ENCODE measurements around the gene HINT2. TPM values are rescaled to one million over a fixed set of nuclear protein-coding genes. Genes with fewer than 3 reads are reported as not detected.

The HINT2 gene
- total RNA-seq, 1 donor from 2014 or later: 25.1 TPM

- peak overlapping the region; percentile 66 to 93 (median 92) for H3K4me3 ChIP-seq (ENCODE audit: low read length in 3 of 3)
- H3K36me3 ChIP-seq (ENCODE audit: control insufficient read depth in 3 of 3, insufficient read depth in 3 of 3, low read length in 3 of 3): peaks cover 2 to 4% (median 3%) of the 10 kb centered on the region in 3 donors
- H3K4me1 ChIP-seq (ENCODE audit: control insufficient read depth in 3 of 3, insufficient read depth in 3 of 3, low read length in 3 of 3): peaks cover 36 to 41% (median 37%) of the 10 kb centered on the region in 3 donors
- peak overlapping the region; percentile 92 for H3K27ac ChIP-seq (ENCODE audit: low read depth, low read length)
- H3K9me3 ChIP-seq (ENCODE audit: control insufficient read depth in 3 of 3, low read length in 3 of 3): no peaks in the 10 kb centered on the region
- H3K9ac ChIP-seq (ENCODE audit: low read depth in 1 of 3, low read length in 3 of 3): peak overlapping the region; percentile 88 to 99 (median 93)
- no peaks in the 10 kb centered on the region for H3K27me3 ChIP-seq (ENCODE audit: control insufficient read depth in 3 of 3, insufficient read depth in 3 of 3, low read length in 3 of 3)
These were observed 569 bp downstream of the HINT2 start for GRCh38 chr9:35814106-35814840.

DNA sequence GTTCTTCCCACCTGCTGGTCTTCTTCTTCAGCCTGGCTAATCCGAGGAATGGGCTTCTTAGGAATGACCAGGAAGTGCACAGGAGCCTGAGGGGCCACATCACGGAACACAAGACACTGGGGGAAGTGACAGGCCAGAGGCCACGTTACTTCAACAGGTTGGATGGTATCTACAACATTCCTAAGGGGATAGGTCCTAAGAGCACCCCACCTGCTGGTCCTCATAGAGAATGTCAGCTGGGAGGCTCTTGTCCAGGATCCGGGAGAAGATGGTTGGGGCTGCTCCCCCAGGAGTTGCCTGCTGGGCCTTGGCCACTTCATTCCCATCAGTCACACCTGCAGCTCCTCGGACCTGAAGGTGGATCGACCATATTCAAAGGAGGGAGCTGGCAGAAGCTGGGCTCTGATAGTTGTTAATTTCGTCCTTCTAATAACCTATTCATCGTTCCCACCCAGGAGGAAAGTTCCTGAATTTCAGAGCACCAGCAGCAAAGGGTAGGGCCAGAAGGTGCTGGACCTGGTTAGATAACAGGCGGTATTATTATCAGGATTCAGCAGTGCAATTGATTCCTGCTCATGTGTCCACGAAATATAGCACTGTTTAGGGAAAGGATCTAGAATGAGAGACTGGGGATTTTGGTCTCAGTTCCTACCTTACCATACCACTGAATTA lies 1.3 kb downstream of the HINT2 start:
- Histone ChIP-seq H3K4me1 (ENCODE audit: control insufficient read depth in 3 of 3, insufficient read depth in 3 of 3, low read length in 3 of 3) (peaks cover 36 to 41% (median 37%) of the 10 kb centered on the region in 3 donors), H3K9ac (ENCODE audit: low read depth in 1 of 3, low read length in 3 of 3) (peak overlapping the region in 2 of 3 donors; percentile 93 to 99), H3K27me3 (ENCODE audit: control insufficient read depth in 3 of 3, insufficient read depth in 3 of 3, low read length in 3 of 3) (no peaks in the 10 kb centered on the region), H3K9me3 (ENCODE audit: control insufficient read depth in 3 of 3, low read length in 3 of 3) (no peaks in the 10 kb centered on the region), H3K27ac (ENCODE audit: low read depth, low read length) (peak overlapping the region; percentile 92), H3K36me3 (ENCODE audit: control insufficient read depth in 3 of 3, insufficient read depth in 3 of 3, low read length in 3 of 3) (peaks cover 9 to 11% (median 10%) of the 10 kb centered on the region in 3 donors), H3K4me3 (ENCODE audit: low read length in 3 of 3) (peak overlapping the region; percentile 42 to 93 (median 66))

- peak within 1 kb of the TSS; percentile 57 to 99 (median 75) for H3K9ac ChIP-seq (ENCODE audit: low read depth in 1 of 3, low read length in 3 of 3)
- H3K36me3 ChIP-seq (ENCODE audit: control insufficient read depth in 3 of 3, insufficient read depth in 3 of 3, low read length in 3 of 3): peaks cover 18 to 23% (median 20%) of the 10 kb centered on the region in 3 donors
- peak within 1 kb of the TSS; percentile 65 for H3K27ac ChIP-seq (ENCODE audit: low read depth, low read length)
- no peaks in the 10 kb centered on the region for H3K9me3 ChIP-seq (ENCODE audit: control insufficient read depth in 3 of 3, low read length in 3 of 3)
- H3K27me3 ChIP-seq (ENCODE audit: control insufficient read depth in 3 of 3, insufficient read depth in 3 of 3, low read length in 3 of 3): no peaks in the 10 kb centered on the region
- peak within 1 kb of the TSS; percentile 89 to 97 (median 91) for H3K4me3 ChIP-seq (ENCODE audit: low read length in 3 of 3)
- peaks cover 36 to 41% (median 37%) of the 10 kb centered on the region in 3 donors for H3K4me1 ChIP-seq (ENCODE audit: control insufficient read depth in 3 of 3, insufficient read depth in 3 of 3, low read length in 3 of 3)
These were observed 2.7 kb downstream of the HINT2 start, which contains the start of gene SPAG8 for GRCh38 chr9:35812025-35812602. SPAG8 (minus strand) TSS chr9:35812262; CDS start chr9:35812147, 115 bp downstream.

DNA sequence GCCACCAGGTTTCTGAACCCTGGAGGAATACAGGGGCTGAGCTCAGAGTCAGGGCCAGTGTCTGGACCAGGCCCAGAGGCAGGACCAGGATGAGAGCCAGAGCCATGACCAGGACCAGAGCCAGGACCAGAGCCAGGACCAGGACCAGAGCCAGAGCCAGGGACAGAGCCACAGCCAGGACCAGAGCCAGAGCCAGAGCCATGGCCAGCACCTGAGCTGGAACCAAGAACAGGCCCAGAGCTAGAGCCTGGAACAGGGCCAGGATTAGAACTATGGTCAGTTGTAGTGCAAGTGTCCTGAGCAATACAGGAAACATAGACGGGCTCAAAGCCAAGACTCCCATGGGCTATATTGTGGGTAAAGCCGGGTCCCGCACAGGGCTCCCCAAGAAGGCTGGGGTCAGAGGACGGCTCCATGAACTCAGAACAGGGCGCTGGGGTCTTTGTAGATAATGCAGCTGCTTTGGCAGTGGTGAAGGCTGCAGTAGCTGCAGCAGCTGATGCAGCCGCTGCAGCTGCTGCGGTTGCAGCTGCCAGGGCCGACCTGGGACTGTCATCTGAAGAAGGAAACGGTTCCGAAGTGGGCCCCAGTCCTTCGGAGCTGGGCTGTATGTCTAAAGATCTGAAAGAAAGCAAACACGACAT lies 3.3 kb downstream of the HINT2 start:
- Histone ChIP-seq H3K9ac (ENCODE audit: low read depth in 1 of 3, low read length in 3 of 3) (peak overlapping the region; percentile 57 to 68 (median 58)), H3K4me3 (ENCODE audit: low read length in 3 of 3) (peak overlapping the region; percentile 89 to 97 (median 91)), H3K36me3 (ENCODE audit: control insufficient read depth in 3 of 3, insufficient read depth in 3 of 3, low read length in 3 of 3) (peaks cover 20 to 26% (median 25%) of the 10 kb centered on the region in 3 donors), H3K27ac (ENCODE audit: low read depth, low read length) (peak overlapping the region; percentile 65), H3K27me3 (ENCODE audit: control insufficient read depth in 3 of 3, insufficient read depth in 3 of 3, low read length in 3 of 3) (no peaks in the 10 kb centered on the region), H3K4me1 (ENCODE audit: control insufficient read depth in 3 of 3, insufficient read depth in 3 of 3, low read length in 3 of 3) (peaks cover 36 to 41% (median 37%) of the 10 kb centered on the region in 3 donors), H3K9me3 (ENCODE audit: control insufficient read depth in 3 of 3, low read length in 3 of 3) (no peaks in the 10 kb centered on the region)

DNA sequence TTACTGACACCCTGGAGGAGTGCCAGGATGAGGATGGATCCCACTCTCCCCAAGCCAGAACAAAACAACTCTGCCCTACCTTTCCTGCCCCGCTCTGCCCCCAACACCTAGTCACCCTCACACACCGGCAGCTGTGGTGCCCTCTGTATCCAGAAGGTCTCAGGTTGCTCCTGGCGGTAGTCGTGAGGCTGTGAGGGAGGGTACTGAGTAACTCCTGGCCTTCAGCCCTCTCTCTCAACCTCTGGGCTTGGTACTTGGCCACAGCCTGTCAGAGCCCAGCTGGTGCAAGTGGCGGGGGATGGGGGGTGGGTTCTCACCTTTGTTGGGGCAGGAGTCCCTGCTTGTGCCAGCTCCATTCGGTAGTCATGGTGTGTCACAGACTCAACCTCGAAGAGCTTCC lies 4.7 kb downstream of the HINT2 start:
- Histone ChIP-seq H3K27ac (ENCODE audit: low read depth, low read length) (no peak overlapping the region), H3K4me1 (ENCODE audit: control insufficient read depth in 3 of 3, insufficient read depth in 3 of 3, low read length in 3 of 3) (peaks cover 36 to 41% (median 37%) of the 10 kb centered on the region in 3 donors), H3K9me3 (ENCODE audit: control insufficient read depth in 3 of 3, low read length in 3 of 3) (no peaks in the 10 kb centered on the region), H3K36me3 (ENCODE audit: control insufficient read depth in 3 of 3, insufficient read depth in 3 of 3, low read length in 3 of 3) (peaks cover 33 to 39% (median 39%) of the 10 kb centered on the region in 3 donors), H3K4me3 (ENCODE audit: low read length in 3 of 3) (no peak overlapping the region), H3K27me3 (ENCODE audit: control insufficient read depth in 3 of 3, insufficient read depth in 3 of 3, low read length in 3 of 3) (no peaks in the 10 kb centered on the region), H3K9ac (ENCODE audit: low read depth in 1 of 3, low read length in 3 of 3) (no peak overlapping the region)

DNA sequence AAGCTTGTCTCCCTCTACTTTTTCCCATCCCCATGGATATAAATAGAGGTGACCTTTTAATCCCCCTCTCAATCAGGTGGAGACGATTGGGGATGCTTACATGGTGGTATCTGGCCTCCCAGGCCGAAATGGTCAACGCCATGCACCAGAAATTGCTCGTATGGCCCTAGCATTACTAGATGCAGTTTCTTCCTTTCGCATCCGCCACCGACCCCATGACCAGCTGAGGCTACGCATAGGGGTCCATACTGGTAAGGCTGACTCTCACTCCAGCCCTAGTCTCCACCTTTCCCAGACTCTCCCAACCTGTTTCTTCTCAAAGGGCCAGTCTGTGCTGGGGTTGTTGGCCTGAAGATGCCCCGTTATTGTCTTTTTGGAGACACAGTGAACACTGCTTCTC lies 6.4 kb downstream of the HINT2 start:
- H3K27me3 ChIP-seq (ENCODE audit: control insufficient read depth in 3 of 3, insufficient read depth in 3 of 3, low read length in 3 of 3): no peaks in the 10 kb centered on the region
- H3K4me1 ChIP-seq (ENCODE audit: control insufficient read depth in 3 of 3, insufficient read depth in 3 of 3, low read length in 3 of 3): peaks cover 27 to 28% (median 28%) of the 10 kb centered on the region in 3 donors
- no peak overlapping the region for H3K27ac ChIP-seq (ENCODE audit: low read depth, low read length)
- no peaks in the 10 kb centered on the region for H3K9me3 ChIP-seq (ENCODE audit: control insufficient read depth in 3 of 3, low read length in 3 of 3)
- peaks cover 31 to 44% (median 44%) of the 10 kb centered on the region in 3 donors for H3K36me3 ChIP-seq (ENCODE audit: control insufficient read depth in 3 of 3, insufficient read depth in 3 of 3, low read length in 3 of 3)
- H3K9ac ChIP-seq (ENCODE audit: low read depth in 1 of 3, low read length in 3 of 3): no peak overlapping the region
- no peak overlapping the region for H3K4me3 ChIP-seq (ENCODE audit: low read length in 3 of 3)

- H3K36me3 ChIP-seq (ENCODE audit: control insufficient read depth in 3 of 3, insufficient read depth in 3 of 3, low read length in 3 of 3): peaks cover 37 to 58% (median 57%) of the 10 kb centered on the region in 3 donors
- no peak overlapping the region for H3K27ac ChIP-seq (ENCODE audit: low read depth, low read length)
These were observed 8.7 kb downstream of the HINT2 start for GRCh38 chr9:35806101-35806500.

GRCh38 chr9:35801328-35802128 lies 13.3 kb downstream of the HINT2 start:
- Histone ChIP-seq H3K4me3 (ENCODE audit: low read length in 3 of 3) (no peak overlapping the region), H3K27ac (ENCODE audit: low read depth, low read length) (no peak overlapping the region), H3K27me3 (ENCODE audit: control insufficient read depth in 3 of 3, insufficient read depth in 3 of 3, low read length in 3 of 3) (no peaks in the 10 kb centered on the region), H3K9me3 (ENCODE audit: control insufficient read depth in 3 of 3, low read length in 3 of 3) (no peaks in the 10 kb centered on the region), H3K4me1 (ENCODE audit: control insufficient read depth in 3 of 3, insufficient read depth in 3 of 3, low read length in 3 of 3) (peaks cover 0 to 19% (median 13%) of the 10 kb centered on the region in 3 donors), H3K9ac (ENCODE audit: low read depth in 1 of 3, low read length in 3 of 3) (no peak overlapping the region), H3K36me3 (ENCODE audit: control insufficient read depth in 3 of 3, insufficient read depth in 3 of 3, low read length in 3 of 3) (peaks cover 26 to 50% (median 42%) of the 10 kb centered on the region in 3 donors)

More at GRCh38 chr9:35806101-35806500, 8.7 kb downstream of the HINT2 start:
- Histone ChIP-seq H3K9ac (ENCODE audit: low read depth in 1 of 3, low read length in 3 of 3) (no peak overlapping the region), H3K4me1 (ENCODE audit: control insufficient read depth in 3 of 3, insufficient read depth in 3 of 3, low read length in 3 of 3) (peaks cover 5 to 14% (median 11%) of the 10 kb centered on the region in 3 donors), H3K4me3 (ENCODE audit: low read length in 3 of 3) (no peak overlapping the region), H3K27me3 (ENCODE audit: control insufficient read depth in 3 of 3, insufficient read depth in 3 of 3, low read length in 3 of 3) (no peaks in the 10 kb centered on the region), H3K9me3 (ENCODE audit: control insufficient read depth in 3 of 3, low read length in 3 of 3) (no peaks in the 10 kb centered on the region)

- Histone ChIP-seq H3K4me3 (ENCODE audit: low read length in 3 of 3) (no peak overlapping the region), H3K27ac (ENCODE audit: low read depth, low read length) (no peak overlapping the region), H3K36me3 (ENCODE audit: control insufficient read depth in 3 of 3, insufficient read depth in 3 of 3, low read length in 3 of 3) (peaks cover 16 to 40% (median 33%) of the 10 kb centered on the region in 3 donors), H3K27me3 (ENCODE audit: control insufficient read depth in 3 of 3, insufficient read depth in 3 of 3, low read length in 3 of 3) (no peaks in the 10 kb centered on the region), H3K9ac (ENCODE audit: low read depth in 1 of 3, low read length in 3 of 3) (no peak overlapping the region), H3K9me3 (ENCODE audit: control insufficient read depth in 3 of 3, low read length in 3 of 3) (no peaks in the 10 kb centered on the region), H3K4me1 (ENCODE audit: control insufficient read depth in 3 of 3, insufficient read depth in 3 of 3, low read length in 3 of 3) (peaks cover 0 to 24% (median 13%) of the 10 kb centered on the region in 3 donors)
These were observed 14.3 kb downstream of the HINT2 start for GRCh38 chr9:35800530-35800929.

Measured in skeletal muscle tissue (tissue), 4 donors.